Hematopoietic multipotent progenitor cell (in vitro differentiated cells): ENCODE results near the gene ATOH8. TPM values are rescaled to one million over a fixed set of nuclear protein-coding genes. Genes with fewer than 3 reads are reported as not detected.

Source experiments
- DNase-seq, 3 donors: peaks; one replicate each; pipeline ENCODE4 v3.0.0-alpha.2; 2011 to 2015; ENCODE audit warnings: low read depth in 2 of 3, low spot score in 2 of 3
- total RNA-seq: library from RNA; depleted of rRNA; stranded (reverse); fragments of >200 nt; gene quantifications from one replicate; pipeline ENCODE4 v1.2.3, GENCODE V29; 2012

Gene ATOH8
- total RNA-seq, 1 donor = under 0.01 TPM

- DNase-seq = no peak
Measured at GRCh38 chr2:85767803-85768665, 14.2 kb downstream of the ATOH8 start.

GRCh38 chr2:85768713-85769112 lies 14.9 kb downstream of the ATOH8 start:
- DNase-seq = no peak

DNA sequence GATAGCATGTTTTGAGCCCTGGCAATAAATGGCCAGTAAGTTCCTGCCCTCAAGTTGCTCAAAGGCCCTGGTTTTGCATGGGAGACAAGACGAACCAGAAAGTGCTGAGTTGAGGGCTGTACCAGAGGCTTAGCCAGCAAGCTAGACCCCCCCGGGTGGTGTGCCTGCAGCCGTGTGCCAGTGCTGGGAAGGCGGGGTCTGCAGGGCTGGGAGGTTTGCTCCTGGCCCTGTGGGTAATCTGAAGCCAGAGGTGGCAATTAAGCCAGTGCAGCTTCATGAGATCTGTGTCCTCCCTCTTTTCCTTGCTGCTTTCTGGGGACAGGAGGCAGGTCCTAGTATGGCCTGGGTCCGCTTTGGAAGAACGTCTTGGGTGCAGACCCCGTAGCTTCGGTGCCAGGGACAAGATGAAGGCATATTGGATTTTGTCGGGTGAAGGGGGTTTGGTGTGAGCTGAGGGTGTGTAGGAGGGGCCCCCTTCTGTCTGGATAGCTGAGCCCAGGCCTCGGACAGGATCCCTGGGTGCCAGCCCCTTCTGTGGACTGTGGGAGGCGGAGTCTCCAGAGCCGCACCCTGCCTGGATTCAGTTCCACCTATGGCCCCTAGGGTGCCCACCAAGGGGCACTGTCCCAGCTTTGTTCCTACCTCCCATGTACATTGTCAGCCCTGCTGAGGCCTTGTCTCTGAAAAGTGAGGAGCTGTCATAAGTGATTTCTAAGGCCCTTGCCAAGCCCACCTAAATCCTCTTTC lies 15.6 kb downstream of the ATOH8 start:
- peak in 1 of 3 donors; percentile 39 for DNase-seq

DNA sequence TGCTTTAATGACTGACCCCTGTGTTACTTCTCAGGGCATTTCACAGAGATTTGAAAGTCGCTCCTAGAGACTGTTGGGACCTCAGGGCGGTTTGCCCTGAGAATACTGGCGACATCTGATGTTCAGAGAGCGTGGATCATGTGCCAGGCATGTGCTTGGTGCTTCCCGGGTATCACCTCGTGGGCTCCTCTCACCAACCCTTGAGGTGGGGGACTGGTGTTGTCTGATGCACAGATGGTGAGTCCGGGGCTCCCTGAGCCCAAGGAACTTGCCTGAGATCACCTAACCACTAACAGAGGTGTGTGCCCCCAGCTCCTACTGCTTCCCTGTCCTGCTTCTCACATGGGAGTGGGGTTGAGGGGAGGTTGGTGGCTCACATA lies 16.2 kb downstream of the ATOH8 start:
- DNase-seq = no peak

GRCh38 chr2:85770369-85770768 lies 16.6 kb downstream of the ATOH8 start:
- DNase-seq = no peak

- no peak for DNase-seq
Measured at GRCh38 chr2:85770786-85771409, 17.1 kb downstream of the ATOH8 start.

- no peak for DNase-seq
Measured at GRCh38 chr2:85771486-85771885, 17.7 kb downstream of the ATOH8 start.

DNA sequence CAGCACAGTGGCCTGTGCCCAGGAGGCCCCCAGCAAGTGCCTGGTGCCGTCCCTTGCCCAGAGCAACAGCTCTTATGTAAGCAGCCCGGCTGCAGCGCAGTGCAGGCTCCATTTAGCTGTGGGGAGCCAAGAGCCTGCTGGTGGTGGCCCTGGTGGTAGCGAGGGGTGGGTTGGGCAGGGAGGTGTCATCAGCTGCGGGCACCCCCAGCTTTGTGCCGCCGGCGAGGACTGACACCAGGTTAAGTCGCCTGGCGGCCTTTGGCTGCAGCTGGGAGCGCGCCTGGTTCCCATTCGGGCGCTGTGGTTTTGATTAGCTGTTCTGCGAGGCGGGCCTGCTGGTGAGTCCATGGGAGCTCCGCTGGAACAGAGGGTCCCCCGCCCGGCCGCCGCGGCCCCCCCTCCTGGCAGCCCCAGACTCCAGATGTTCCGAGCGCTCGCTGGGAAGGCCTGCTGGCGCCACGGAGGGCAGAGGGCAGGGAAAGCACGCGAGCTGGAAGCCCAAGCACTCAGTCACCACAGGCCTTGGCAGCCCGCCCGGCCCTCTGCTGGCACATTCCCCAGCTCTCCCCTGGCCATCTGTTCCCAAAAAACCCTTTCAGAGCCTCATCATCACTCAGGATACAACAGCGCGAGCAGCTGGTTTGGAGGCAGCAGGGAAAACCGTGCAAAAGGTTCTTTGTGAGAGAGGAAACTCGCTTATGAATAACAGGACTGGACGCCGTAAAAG lies 18.4 kb downstream of the ATOH8 start:
- peak in 2 of 3 donors; percentile 70 to 75 for DNase-seq

DNA sequence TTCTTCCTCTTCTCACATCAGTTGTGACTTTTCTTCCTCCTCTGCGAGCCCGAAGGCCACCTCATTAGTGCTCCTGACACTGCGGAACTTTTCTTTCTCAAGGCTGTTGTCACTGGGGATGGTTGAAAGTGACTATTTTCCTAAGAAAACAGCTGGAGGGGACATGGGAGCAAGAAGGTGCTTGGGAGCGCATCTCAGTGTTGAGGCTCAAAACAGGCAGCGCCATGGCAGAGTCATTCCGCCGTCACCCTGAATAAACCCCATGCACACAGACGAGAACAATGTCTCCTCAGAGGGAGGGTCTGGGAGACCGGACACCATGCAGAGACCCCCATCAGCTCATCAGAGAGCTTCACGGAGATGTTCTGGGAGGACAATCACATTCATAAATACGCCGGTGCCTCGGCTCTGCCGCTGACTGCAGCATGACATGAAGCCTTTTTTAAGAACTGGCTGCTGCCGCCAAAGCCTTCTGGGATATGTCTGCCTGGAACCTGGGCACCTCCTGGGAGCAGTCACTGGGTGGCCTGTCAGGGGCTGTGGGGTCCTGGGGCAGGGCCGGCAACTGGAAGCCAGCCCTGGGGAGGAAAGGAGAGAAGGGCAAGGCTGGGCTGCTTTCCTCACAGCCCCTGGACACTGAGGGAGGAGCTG lies 19.2 kb downstream of the ATOH8 start:
- DNase-seq = no peak

- no peak for DNase-seq
Measured at GRCh38 chr2:85773692-85774091, 19.9 kb downstream of the ATOH8 start.

DNA sequence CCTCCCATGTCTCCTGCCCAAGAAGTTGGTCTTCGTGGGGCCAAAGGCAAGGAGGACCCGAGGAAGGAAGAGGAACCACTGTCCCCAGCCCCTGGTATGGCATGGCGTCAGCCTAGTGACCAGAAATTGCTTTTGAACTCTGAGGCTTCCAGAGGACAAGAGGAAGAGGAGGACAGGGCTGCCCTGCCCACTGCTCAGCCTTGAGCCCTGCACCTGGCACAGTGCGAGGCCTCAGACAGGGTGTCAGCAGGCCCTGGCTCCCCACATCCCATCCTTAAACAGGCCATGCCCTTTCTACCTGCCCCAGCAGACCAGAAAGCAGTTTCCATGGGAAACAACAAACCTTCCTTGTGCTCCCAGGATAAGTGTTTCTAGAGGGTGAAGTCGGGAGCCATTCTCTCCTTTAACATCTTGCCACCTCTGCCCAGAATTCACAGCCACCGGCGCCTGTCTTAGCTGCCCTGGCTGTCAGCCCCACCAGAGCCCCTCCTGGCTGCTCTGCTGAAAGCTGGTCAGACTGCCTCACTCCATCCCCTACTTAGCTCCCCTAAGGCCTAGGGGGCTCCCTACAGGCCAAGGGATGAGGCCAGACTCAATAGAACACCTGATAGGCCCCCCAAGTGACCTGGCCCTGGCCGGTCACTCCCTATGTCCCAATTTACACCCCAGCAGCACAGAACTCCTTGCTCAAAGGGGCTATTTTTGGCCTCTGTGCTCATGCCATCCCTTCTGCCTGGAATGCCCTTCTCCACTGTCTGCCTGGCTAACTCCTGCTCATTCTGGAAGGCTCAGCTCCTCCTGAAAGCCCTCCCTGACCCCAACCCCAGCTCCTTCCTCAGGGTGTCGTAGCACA lies 20.6 kb downstream of the ATOH8 start:
- DNase-seq = no peak

DNA sequence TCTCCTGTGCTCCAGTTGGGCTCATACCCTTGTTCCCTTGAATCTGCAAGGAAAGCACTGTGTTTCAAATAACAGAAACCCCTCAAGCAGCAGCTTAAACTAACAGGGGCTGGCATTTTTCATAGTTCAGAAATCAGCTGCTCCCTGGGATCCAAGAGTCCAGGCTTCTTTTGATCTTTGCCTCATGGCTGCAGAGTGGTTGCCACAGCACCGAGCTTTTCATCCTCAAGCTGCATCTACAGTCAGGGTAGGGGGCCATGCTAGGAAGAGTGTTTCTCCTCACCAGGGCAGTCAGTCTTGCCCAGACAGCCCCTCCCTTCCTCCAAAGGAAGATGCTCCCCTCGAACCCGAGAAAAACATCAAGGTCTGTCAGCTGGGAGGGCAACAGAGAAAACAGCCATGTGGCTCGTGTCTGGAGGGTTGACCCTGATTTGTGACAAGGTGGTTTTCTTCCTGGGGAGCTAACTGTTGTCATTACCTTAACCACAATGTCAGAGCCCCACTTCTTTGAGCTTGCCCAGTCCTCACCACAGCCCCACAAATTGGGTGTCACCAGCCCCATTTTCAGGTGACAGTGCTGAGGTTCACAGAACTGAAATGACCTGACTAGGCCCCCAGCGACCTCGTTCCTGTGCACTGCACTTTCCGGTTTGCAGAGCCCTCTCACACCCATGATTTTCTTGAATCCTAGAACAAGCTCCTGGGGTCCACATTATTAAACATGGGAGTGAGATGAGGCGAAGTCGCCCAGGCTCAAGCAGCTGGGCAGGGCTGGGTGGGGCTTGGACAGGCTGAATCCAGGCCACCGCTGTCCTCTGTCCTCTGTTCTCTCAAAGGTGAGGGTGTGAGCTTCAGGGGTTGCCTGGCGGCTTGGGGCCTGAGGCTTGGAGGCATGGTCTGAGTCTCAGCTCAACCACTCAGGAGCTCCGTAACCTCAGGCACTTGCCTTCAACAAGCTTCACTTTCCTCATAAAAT lies 21.9 kb downstream of the ATOH8 start:
- no peak for DNase-seq

- DNase-seq = no peak
Measured at GRCh38 chr2:85776672-85777071, 22.9 kb downstream of the ATOH8 start.

DNA sequence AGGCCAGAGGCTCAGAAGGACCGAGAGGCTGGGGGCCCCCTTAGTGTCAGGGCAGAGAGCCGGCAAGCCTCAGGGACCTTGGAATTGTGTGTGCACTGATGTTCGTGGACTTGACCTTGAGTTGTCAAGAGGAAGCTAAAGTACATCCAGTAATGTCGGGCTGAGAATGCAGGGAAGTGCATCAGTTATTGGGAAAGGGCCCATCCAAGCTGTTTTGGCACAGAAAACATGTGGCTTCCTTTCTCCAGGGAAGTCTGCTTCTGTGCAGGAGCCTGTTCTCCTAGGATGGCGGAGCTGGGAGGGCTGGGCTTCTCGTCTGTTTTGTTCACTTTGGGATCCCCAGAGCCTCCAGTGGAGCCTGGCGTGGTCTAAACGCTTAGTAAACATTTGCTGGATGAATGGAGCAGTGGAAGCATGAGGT lies 23.7 kb downstream of the ATOH8 start:
- DNase-seq = no peak

DNA sequence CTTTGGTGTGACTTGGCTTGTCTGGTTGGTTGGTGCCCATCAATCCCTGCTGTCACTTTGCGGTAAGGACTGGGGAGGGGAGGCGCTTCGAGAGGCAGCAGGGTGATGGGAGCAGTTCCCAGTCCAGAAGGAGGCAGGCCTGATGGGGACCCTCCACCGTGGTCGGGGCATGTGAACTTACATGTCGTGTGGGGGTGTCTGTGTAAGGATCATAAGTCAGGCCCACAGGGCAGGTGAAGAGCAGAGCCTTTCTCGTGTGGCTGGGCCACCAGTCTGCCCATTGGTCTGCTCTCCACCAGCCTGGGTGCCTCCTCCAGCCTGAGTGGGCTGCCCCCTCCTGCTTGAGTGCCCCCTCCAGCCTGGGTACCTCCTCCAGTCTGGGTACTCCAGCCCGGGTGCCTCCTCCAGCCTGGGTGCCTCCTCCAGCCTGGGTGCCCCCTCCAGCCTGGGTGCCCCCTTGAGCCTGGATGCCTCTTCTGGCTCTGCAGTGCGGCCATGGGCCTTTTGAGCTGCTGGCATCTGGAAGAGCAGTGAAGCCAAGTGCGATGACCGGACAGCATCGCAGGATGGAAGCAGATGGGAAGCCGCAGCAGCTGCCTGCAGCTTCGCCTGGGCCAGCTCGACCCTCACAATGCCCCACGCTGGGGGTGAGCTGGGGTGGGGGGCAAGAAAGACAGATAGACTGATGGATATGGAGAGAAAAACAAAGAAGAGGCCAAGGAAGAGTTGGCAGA lies 25.0 kb downstream of the ATOH8 start:
- DNase-seq = no peak

GRCh38 chr2:85779641-85780315 lies 26.0 kb downstream of the ATOH8 start:
- DNase-seq = no peak
